ENCODE measurements around the gene NCOA1. TPM values are rescaled to one million over a fixed set of nuclear protein-coding genes. Genes with fewer than 3 reads are reported as not detected.

Gene NCOA1
- total RNA-seq, 2 experiments from 2014 or later, result 6.1 to 12.1 TPM

DNA sequence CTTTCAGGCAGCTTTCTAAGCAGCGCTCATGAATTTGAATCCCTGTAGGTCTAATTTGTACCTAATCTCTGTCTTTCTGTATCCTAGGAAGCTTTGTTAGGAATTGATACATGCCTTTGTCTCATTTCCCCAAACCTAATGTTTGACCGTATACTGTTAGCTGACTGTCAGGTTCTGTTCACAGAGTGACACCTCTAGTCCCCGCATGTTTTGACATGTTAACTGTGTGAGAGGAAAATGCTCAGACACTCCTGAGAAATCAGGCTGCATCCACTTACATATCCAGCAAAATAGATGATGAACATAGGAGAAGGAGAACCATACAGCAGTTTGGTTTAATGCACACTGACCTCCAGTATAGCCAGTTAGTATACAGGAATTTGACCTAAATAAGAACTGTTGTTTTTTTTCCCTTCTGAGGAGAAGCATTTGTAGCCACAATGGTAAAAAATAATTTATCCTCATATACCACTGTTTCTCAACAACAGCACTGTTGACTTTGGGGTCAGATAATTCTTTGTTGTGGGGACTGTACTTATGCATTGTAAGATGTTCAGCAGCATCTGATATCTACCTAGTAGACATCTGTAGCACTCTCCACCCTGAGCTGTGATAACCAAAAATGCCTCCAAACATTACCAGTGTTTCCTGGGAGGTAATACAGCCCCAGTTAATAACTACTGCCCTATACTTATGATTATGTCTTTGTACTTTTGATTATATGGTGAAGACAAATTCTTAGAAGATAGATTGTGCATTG, 130.9 kb downstream of the NCOA1 start:
- intact Hi-C loops (cut with micrococcal nuclease; ENCODE audit: unreplicated experiment), result no loop called here
- BruUV-seq (replicated peaks), result no TSS peak
- Histone ChIP-seq H3K9me3 (ENCODE audit: low read length) (no peaks in the 10 kb centered on the region), H3K9me2 (ENCODE audit: insufficient read depth, low read length) (no peaks in the 10 kb centered on the region), H4K20me1 (ENCODE audit: insufficient read depth, low read length) (0 out of 2 replicates have a peak, but pooled peaks cover 6% of the 10 kb centered on the region), H3K36me3 (ENCODE audit: insufficient read depth, low read length) (no peaks in the 10 kb centered on the region), H3K4me3 (ENCODE audit: low read depth, low read length, poor library complexity, severe bottlenecking) (no peak overlapping the region), H3K79me2 (ENCODE audit: insufficient read depth, low read depth, low read length) (no peaks in the 10 kb centered on the region), H3K4me2 (ENCODE audit: low read length) (no peak overlapping the region), H3K4me1 (ENCODE audit: insufficient read depth, low read length, poor library complexity, severe bottlenecking) (no peaks in the 10 kb centered on the region), H3K27ac (ENCODE audit: low read depth, low read length, poor library complexity, severe bottlenecking) (no peak overlapping the region), H2AFZ (ENCODE audit: low read length) (no peak overlapping the region)
- TF ChIP-seq, protein P1, sequence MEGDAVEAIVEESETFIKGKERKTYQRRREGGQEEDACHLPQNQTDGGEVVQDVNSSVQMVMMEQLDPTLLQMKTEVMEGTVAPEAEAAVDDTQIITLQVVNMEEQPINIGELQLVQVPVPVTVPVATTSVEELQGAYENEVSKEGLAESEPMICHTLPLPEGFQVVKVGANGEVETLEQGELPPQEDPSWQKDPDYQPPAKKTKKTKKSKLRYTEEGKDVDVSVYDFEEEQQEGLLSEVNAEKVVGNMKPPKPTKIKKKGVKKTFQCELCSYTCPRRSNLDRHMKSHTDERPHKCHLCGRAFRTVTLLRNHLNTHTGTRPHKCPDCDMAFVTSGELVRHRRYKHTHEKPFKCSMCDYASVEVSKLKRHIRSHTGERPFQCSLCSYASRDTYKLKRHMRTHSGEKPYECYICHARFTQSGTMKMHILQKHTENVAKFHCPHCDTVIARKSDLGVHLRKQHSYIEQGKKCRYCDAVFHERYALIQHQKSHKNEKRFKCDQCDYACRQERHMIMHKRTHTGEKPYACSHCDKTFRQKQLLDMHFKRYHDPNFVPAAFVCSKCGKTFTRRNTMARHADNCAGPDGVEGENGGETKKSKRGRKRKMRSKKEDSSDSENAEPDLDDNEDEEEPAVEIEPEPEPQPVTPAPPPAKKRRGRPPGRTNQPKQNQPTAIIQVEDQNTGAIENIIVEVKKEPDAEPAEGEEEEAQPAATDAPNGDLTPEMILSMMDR (conservative IDR thresholded peaks at IDR 0.05; ENCODE audit: low read length), result no peak
- no peak for TF ChIP-seq EZH2phosphoT487 (IDR thresholded peaks at IDR 0.05; ENCODE audit: borderline replicate concordance, low read depth, low read length)
- no peak for DNase-seq (ENCODE audit: low spot score)
- CTCF ChIA-PET (ENCODE audit: unreplicated experiment), result no interaction called here
- POLR2A ChIA-PET, result no interaction called here

DNA sequence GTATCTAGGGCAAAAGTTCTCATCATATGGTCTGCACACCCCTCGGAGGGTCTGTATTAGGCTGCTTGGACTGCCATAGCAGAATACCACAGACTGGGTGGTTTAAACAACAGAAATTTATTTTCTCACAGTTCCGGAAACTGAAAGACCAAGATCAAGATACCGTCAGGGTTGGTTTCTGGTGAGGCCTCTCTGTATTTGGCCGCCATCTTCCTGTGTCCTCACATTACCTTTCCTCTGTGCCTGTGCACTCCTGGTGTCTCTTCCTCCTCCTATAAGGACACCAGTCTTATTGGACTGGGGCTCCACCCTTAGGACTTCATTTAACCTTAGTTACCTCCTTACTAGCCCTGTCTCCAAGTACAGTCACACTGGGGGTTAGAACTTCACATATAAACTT, 132.5 kb downstream of the NCOA1 start:
- CTCF ChIA-PET (ENCODE audit: unreplicated experiment), result no interaction called here
- POLR2A ChIA-PET, result no interaction called here

More for the DNA sequence above, 132.5 kb downstream of the NCOA1 start:
- Histone ChIP-seq H3K36me3 (ENCODE audit: insufficient read depth, low read length) (no peaks in the 10 kb centered on the region), H3K4me1 (ENCODE audit: insufficient read depth, low read length, poor library complexity, severe bottlenecking) (no peaks in the 10 kb centered on the region), H3K4me3 (ENCODE audit: low read depth, low read length, poor library complexity, severe bottlenecking) (no peak overlapping the region), H3K27ac (ENCODE audit: low read depth, low read length, poor library complexity, severe bottlenecking) (no peak overlapping the region), H3K9me3 (ENCODE audit: low read length) (no peaks in the 10 kb centered on the region), H2AFZ (ENCODE audit: low read length) (no peak overlapping the region), H4K20me1 (ENCODE audit: insufficient read depth, low read length) (0 out of 2 replicates have a peak, but pooled peaks cover 6% of the 10 kb centered on the region), H3K4me2 (ENCODE audit: low read length) (no peak overlapping the region), H3K9me2 (ENCODE audit: insufficient read depth, low read length) (no peaks in the 10 kb centered on the region), H3K79me2 (ENCODE audit: insufficient read depth, low read depth, low read length) (no peaks in the 10 kb centered on the region)
- intact Hi-C loops (cut with micrococcal nuclease; ENCODE audit: unreplicated experiment), result no loop called here
- no peak for DNase-seq (ENCODE audit: low spot score)
- no peak for TF ChIP-seq EZH2phosphoT487 (IDR thresholded peaks at IDR 0.05; ENCODE audit: borderline replicate concordance, low read depth, low read length)
- TF ChIP-seq, protein P1 (conservative IDR thresholded peaks at IDR 0.05; ENCODE audit: low read length), result no peak
- BruUV-seq (replicated peaks), result no TSS peak

Measured in OCI-LY7 (cell line).